HCT116 (cell line): ENCODE measurements around the gene ZNHIT1.

Source experiments
- EZH2phosphoT487 ChIP-seq: fragments of 200-600 bp; IDR thresholded peaks from 2 replicates; pipeline ENCODE4 v1.6.1; 2018; ENCODE audit warnings: antibody characterized with exemption, borderline replicate concordance
- FOSL1 ChIP-seq: IDR thresholded peaks from 2 replicates; pipeline ENCODE4 v1.6.1; 2012; ENCODE audit warnings: low read depth
- JUND ChIP-seq: IDR thresholded peaks from 2 replicates; pipeline ENCODE4 v1.6.1; 2012
- POLR2AphosphoS5 ChIP-seq: IDR thresholded peaks from 2 replicates; pipeline ENCODE4 v1.6.1; 2011; ENCODE audit warnings: mild to moderate bottlenecking, low read depth, low read length, moderate library complexity
- RAD21 ChIP-seq: IDR thresholded peaks from 2 replicates; pipeline ENCODE4 v1.6.1; 2012; ENCODE audit warnings: low read depth, mild to moderate bottlenecking
- SP1 ChIP-seq: IDR thresholded peaks from 2 replicates; pipeline ENCODE4 v1.6.1; 2012; ENCODE audit warnings: low read depth
- SRF ChIP-seq: IDR thresholded peaks from 2 replicates; pipeline ENCODE4 v1.6.1; 2012; ENCODE audit warnings: low read depth
- TCF7L2 ChIP-seq: IDR thresholded peaks from 2 replicates; pipeline ENCODE4 v1.7.0; 2011; ENCODE audit warnings: borderline replicate concordance, inconsistent platforms; ENCODE audit not compliant: insufficient read depth, insufficient read length; ENCODE audit errors: extremely low read depth
- ZNF274 ChIP-seq: fragments of 200-500 bp; sonication (Bioruptor generic); IDR thresholded peaks from 2 replicates; pipeline ENCODE4 v1.6.1; 2014; ENCODE audit warnings: mild to moderate bottlenecking, low read depth, low read length, inconsistent platforms
- TF ChIP-seq, protein P1 (sequence below), 3 experiments: fragments of 200-600 bp in 1 of 3; sonication (generic) in 1 of 3; IDR thresholded peaks in 2 of 3; conservative IDR thresholded peaks in 1 of 3; 2 replicates each; pipeline ENCODE4 v1.5.1; 2012 to 2017; ENCODE audit warnings: low read depth in 2 of 3, low read length in 2 of 3, antibody characterized with exemption in 1 of 3, borderline replicate concordance in 1 of 3, control low read depth in 1 of 3, mild to moderate bottlenecking in 1 of 3, mixed read lengths in 1 of 3, mixed run types in 1 of 3, moderate library complexity in 1 of 3; ENCODE audit not compliant: insufficient read depth in 1 of 3
- TF ChIP-seq, protein P2 (sequence below): IDR thresholded peaks from 2 replicates; pipeline ENCODE4 v1.6.1; 2012; ENCODE audit warnings: low read depth

DNA sequence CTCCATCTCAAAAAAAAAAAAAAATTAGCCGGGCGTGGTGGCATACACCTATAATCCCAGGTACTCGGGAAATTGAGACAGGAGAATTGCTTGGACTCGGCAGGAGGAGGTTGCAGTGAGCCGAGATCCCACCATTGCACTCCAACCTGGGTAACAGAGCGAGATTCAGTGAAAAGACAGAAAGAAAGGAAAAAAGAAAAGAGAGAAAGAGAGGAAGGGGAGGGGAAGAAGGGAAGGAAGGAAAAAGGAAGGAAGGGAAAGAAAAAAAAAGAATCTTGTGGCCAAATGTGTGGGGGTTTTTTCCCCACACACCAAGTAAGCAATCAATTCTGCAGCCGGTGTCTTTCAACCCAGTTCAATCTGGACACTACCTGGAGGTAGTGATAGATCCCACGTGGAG, 28.9 kb upstream of the ZNHIT1 start:
- TF ChIP-seq EZH2phosphoT487 (no peak), RAD21 (no peak), TCF7L2 (no peak), SRF (no peak), ZNF274 (no peak), POLR2AphosphoS5 (no peak), JUND (no peak), FOSL1 (no peak), SP1 (no peak)
- TF ChIP-seq, protein P1, sequence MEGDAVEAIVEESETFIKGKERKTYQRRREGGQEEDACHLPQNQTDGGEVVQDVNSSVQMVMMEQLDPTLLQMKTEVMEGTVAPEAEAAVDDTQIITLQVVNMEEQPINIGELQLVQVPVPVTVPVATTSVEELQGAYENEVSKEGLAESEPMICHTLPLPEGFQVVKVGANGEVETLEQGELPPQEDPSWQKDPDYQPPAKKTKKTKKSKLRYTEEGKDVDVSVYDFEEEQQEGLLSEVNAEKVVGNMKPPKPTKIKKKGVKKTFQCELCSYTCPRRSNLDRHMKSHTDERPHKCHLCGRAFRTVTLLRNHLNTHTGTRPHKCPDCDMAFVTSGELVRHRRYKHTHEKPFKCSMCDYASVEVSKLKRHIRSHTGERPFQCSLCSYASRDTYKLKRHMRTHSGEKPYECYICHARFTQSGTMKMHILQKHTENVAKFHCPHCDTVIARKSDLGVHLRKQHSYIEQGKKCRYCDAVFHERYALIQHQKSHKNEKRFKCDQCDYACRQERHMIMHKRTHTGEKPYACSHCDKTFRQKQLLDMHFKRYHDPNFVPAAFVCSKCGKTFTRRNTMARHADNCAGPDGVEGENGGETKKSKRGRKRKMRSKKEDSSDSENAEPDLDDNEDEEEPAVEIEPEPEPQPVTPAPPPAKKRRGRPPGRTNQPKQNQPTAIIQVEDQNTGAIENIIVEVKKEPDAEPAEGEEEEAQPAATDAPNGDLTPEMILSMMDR (IDR thresholded peaks at IDR 0.05 in 2 of 3, conservative IDR thresholded peaks at IDR 0.05 in 1 of 3; ENCODE audit: borderline replicate concordance in 1 of 3, insufficient read depth in 1 of 3, low read depth in 2 of 3, low read length in 2 of 3) = no peak
- TF ChIP-seq, protein P2, sequence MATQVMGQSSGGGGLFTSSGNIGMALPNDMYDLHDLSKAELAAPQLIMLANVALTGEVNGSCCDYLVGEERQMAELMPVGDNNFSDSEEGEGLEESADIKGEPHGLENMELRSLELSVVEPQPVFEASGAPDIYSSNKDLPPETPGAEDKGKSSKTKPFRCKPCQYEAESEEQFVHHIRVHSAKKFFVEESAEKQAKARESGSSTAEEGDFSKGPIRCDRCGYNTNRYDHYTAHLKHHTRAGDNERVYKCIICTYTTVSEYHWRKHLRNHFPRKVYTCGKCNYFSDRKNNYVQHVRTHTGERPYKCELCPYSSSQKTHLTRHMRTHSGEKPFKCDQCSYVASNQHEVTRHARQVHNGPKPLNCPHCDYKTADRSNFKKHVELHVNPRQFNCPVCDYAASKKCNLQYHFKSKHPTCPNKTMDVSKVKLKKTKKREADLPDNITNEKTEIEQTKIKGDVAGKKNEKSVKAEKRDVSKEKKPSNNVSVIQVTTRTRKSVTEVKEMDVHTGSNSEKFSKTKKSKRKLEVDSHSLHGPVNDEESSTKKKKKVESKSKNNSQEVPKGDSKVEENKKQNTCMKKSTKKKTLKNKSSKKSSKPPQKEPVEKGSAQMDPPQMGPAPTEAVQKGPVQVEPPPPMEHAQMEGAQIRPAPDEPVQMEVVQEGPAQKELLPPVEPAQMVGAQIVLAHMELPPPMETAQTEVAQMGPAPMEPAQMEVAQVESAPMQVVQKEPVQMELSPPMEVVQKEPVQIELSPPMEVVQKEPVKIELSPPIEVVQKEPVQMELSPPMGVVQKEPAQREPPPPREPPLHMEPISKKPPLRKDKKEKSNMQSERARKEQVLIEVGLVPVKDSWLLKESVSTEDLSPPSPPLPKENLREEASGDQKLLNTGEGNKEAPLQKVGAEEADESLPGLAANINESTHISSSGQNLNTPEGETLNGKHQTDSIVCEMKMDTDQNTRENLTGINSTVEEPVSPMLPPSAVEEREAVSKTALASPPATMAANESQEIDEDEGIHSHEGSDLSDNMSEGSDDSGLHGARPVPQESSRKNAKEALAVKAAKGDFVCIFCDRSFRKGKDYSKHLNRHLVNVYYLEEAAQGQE = no peak
